ENCODE data around the gene NLN. TPM values are rescaled to one million over a fixed set of nuclear protein-coding genes. Genes with fewer than 3 reads are reported as not detected.

NLN gene
- total RNA-seq, 3 donors from 2014 or later, result 12.8 to 15.7 (median 14.9) TPM

DNA sequence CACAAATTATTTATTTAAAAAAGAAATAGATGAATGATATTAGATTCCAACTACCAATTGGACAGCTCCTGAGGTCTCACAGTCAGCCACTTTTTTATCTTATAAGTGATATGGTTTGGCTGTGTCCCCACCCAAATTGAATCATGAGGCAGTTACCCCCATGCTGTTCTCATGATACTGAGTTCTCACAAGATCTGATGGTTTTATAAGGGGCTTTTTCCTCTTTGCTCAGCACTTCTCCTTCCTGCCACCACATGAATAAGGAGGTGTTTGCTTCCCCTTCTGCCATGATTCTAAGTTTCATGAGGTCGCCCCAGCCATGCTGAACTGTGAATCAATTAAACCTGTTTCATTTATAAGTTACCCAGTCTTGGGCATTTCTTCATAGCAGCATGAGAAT, 12.9 kb downstream of the NLN start:
- TF ChIP-seq, protein P1, sequence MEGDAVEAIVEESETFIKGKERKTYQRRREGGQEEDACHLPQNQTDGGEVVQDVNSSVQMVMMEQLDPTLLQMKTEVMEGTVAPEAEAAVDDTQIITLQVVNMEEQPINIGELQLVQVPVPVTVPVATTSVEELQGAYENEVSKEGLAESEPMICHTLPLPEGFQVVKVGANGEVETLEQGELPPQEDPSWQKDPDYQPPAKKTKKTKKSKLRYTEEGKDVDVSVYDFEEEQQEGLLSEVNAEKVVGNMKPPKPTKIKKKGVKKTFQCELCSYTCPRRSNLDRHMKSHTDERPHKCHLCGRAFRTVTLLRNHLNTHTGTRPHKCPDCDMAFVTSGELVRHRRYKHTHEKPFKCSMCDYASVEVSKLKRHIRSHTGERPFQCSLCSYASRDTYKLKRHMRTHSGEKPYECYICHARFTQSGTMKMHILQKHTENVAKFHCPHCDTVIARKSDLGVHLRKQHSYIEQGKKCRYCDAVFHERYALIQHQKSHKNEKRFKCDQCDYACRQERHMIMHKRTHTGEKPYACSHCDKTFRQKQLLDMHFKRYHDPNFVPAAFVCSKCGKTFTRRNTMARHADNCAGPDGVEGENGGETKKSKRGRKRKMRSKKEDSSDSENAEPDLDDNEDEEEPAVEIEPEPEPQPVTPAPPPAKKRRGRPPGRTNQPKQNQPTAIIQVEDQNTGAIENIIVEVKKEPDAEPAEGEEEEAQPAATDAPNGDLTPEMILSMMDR (IDR thresholded peaks at IDR 0.05), result no peak
- no peak for TF ChIP-seq POLR2A (IDR thresholded peaks at IDR 0.05)
- no peak for TF ChIP-seq POLR2AphosphoS5 (IDR thresholded peaks at IDR 0.05)

DNA sequence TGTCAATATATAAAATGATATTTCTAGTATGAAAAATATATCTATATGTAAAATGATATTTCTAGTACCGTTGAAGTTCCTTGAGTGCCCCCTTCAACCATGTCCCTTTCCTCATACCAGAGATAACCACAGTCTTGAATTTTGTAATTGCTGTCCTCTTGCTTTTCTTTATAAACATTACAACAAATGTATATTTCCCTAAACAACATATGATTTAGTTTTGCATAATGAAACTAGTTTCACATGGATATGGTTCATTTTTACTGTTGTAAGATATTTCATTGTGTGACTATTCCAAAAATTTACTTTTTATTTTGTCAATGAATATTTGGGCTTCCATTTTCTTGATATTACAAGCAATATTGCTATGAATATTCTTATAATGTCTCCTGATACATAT, 14.0 kb downstream of the NLN start:
- Histone ChIP-seq H3K27ac (no peak overlapping the region), H3K9me3 (no peaks in the 10 kb centered on the region), H3K4me1 (no peaks in the 10 kb centered on the region), H3K36me3 (no peaks in the 10 kb centered on the region), H3K4me3 (no peak overlapping the region), H3K27me3 (no peaks in the 10 kb centered on the region)
- no peak for DNase-seq (ENCODE audit: low spot score in 2 of 2)
- TF ChIP-seq POLR2A (IDR thresholded peaks at IDR 0.05) (no peak), POLR2AphosphoS5 (IDR thresholded peaks at IDR 0.05) (no peak)
- TF ChIP-seq, protein P1 (IDR thresholded peaks at IDR 0.05), result no peak
- intact Hi-C loops (cut with DNase I; ENCODE audit: low total_unique reads), result no loop called here

More for the DNA sequence above, 12.9 kb downstream of the NLN start:
- Histone ChIP-seq H3K36me3 (no peaks in the 10 kb centered on the region), H3K4me1 (no peaks in the 10 kb centered on the region), H3K4me3 (no peak overlapping the region), H3K9me3 (no peaks in the 10 kb centered on the region), H3K27ac (no peak overlapping the region), H3K27me3 (no peaks in the 10 kb centered on the region)
- intact Hi-C loops (cut with DNase I; ENCODE audit: low total_unique reads), result no loop called here
- DNase-seq (ENCODE audit: low spot score in 2 of 2), result no peak

DNA sequence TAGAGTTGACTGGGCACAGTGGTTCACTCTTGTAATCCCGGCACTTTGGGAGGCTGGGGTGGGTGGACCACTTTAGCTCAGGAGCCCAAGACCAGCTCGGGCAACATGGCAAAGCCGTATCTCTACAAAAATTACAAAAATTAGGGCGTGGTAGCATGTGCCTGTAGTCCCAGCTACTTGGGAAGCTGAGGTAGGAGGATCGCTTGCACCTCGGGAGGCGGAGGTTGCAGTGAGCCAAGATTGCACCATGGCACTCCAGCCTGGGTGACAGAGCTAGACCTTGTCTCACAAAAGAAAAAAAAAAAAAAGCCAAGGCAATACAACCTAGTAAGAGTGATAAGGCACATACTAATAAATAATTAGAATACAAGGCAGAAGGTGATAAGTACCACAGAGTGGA, 15.8 kb downstream of the NLN start:
- H3K4me3 ChIP-seq, result no peak overlapping the region

DNA sequence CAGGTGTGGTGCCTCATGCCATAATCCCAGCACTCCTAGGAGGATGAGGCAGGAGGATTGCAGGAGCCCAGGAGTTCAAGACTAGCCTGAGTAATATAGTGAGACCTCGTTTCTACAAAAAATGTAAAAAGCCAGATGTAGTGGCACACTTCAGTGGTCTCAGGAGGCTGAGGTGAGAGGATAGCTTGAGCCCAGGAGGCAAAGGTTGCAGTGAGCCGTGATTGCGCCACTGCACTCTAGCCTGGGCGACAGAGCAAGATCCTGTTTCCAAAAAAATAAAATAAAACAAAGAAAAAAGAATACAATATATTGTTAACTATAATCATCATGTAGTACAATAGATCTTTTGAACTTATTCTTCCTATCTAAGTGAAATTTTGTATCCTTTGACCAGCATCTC, 16.3 kb downstream of the NLN start:
- no peak for DNase-seq (ENCODE audit: low spot score in 2 of 2)
- Histone ChIP-seq H3K27me3 (no peaks in the 10 kb centered on the region), H3K4me3 (no peak overlapping the region), H3K4me1 (no peaks in the 10 kb centered on the region), H3K36me3 (no peaks in the 10 kb centered on the region), H3K27ac (no peak overlapping the region), H3K9me3 (no peaks in the 10 kb centered on the region)
- intact Hi-C loops (cut with DNase I; ENCODE audit: low total_unique reads), result no loop called here
- TF ChIP-seq POLR2A (IDR thresholded peaks at IDR 0.05) (no peak), POLR2AphosphoS5 (IDR thresholded peaks at IDR 0.05) (no peak)
- TF ChIP-seq, protein P1 (IDR thresholded peaks at IDR 0.05), result no peak

More for the DNA sequence above, 15.8 kb downstream of the NLN start:
- no peaks in the 10 kb centered on the region for H3K27me3 ChIP-seq
- H3K9me3 ChIP-seq, result no peaks in the 10 kb centered on the region
- no peak overlapping the region for H3K27ac ChIP-seq
- TF ChIP-seq POLR2AphosphoS5 (IDR thresholded peaks at IDR 0.05) (no peak), POLR2A (IDR thresholded peaks at IDR 0.05) (no peak)
- intact Hi-C loops (cut with DNase I; ENCODE audit: low total_unique reads), result no loop called here
- H3K36me3 ChIP-seq, result no peaks in the 10 kb centered on the region
- no peaks in the 10 kb centered on the region for H3K4me1 ChIP-seq
- DNase-seq (ENCODE audit: low spot score in 2 of 2), result no peak

DNA sequence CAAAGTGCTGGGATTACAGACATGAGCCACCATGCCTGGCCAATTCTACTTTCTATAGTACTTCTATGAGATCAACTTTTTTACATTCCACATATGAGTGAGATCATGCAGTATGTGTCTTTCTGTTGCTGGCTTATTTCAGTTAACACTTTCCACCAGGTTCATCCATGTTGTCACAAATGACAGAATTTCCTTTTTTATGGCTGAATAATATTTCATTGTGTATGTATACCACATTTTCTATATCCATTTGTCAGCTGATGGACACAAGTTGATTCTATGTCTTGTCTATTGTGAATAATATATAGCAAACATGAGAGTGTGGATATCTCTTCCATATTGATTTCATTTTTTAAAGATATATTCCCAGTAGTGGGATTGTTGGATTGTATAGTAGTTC, 17.2 kb downstream of the NLN start:
- no peak for TF ChIP-seq POLR2AphosphoS5 (IDR thresholded peaks at IDR 0.05)
- no peak for DNase-seq (ENCODE audit: low spot score in 2 of 2)
- H3K4me3 ChIP-seq, result no peak overlapping the region
- no peaks in the 10 kb centered on the region for H3K27me3 ChIP-seq
- no peaks in the 10 kb centered on the region for H3K4me1 ChIP-seq
- H3K36me3 ChIP-seq, result no peaks in the 10 kb centered on the region
- no peaks in the 10 kb centered on the region for H3K9me3 ChIP-seq
- H3K27ac ChIP-seq, result no peak overlapping the region
- intact Hi-C loops (cut with DNase I; ENCODE audit: low total_unique reads), result no loop called here

DNA sequence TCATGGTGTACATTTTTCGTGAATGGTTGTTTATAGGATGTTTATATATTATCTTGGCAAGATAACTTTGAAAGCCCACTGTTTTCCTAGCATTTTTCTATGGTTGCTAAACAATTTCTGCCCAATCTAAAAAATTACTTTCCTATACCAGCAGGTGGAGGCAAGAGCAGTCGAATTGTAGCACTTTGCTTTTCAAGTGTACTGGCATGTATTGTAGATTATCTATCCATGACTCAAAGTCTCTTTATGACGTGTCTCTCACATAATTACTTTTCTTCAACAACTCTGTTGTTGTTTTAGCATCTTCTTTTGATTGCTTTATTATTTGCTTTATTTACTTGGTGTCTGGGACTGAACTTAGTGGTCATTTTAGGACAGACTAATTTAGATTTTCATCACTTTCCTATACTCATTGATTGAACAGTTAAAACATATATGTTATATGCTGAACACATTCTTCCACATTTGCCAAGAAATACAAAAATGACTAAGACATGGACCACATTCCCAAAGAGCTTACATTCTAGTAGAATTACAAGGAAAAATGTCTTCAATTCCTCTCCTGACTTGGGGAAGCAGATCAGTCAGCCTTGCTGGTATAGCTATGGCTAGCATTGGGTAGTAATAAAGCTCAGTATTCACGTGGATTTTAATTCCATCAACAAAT, 20.7 kb downstream of the NLN start:
- Histone ChIP-seq H3K4me3 (no peak overlapping the region), H3K27me3 (no peaks in the 10 kb centered on the region), H3K4me1 (no peaks in the 10 kb centered on the region), H3K36me3 (no peaks in the 10 kb centered on the region), H3K27ac (no peak overlapping the region), H3K9me3 (no peaks in the 10 kb centered on the region)
- intact Hi-C loops (cut with DNase I; ENCODE audit: low total_unique reads), result no loop called here
- TF ChIP-seq, protein P1 (IDR thresholded peaks at IDR 0.05), result peak; percentile 24 to 63 (median 46)
- TF ChIP-seq POLR2AphosphoS5 (IDR thresholded peaks at IDR 0.05), result no peak
- no peak for DNase-seq (ENCODE audit: low spot score in 2 of 2)

Data from breast epithelium (tissue), 4 donors.